ENCODE measurements around the gene MYH11. TPM values are rescaled to one million over a fixed set of nuclear protein-coding genes. Genes with fewer than 3 reads are reported as not detected.

Gene MYH11
- total and polyA plus RNA-seq, 8 donors = 1.6 to 24.7 (median 5.0) TPM

DNA sequence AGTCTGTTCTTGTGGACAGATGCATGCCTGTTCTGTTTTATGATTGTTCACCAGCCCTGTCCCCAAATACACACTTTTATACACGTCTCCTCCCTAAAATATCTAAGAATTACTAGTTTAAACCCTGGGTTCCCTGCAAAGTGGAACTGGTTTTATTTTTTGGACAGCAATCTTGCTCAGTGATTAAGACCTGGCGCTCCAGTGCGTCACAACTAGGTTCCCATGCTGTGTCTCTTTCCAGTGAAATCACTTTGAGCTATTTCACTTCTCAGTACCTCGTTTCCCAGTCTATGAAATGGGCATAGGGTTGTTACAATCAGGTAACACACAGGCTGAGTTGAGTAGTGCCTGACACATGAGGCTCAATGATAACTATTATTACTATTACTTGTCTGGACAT, 30.5 kb upstream of the MYH11 start:
- TF ChIP-seq CTCF (IDR thresholded peaks at IDR 0.05) = no peak
- intact Hi-C loops (cut with DNase I) = no loop called here
- DNase-seq = no peak
- no peak overlapping the region for H3K27ac ChIP-seq
- 75 to 84% methylated on average over 4 of the region's 4 CpGs for WGBS, 2 donors
- H3K4me1 ChIP-seq = peaks cover 0 to 10% (median 5%) of the 10 kb centered on the region in 3 donors
- peaks cover 0 to 8% (median 7%) of the 10 kb centered on the region in 3 donors for H3K36me3 ChIP-seq
- no peak for ATAC-seq
- no peak for FAIRE-seq
- peak overlapping the region in 3 of 4 donors; percentile 73 to 93 (median 77) for H3K4me3 ChIP-seq
- no peaks in the 10 kb centered on the region for H3K9me3 ChIP-seq
- H3K27me3 ChIP-seq = no peaks in the 10 kb centered on the region

DNA sequence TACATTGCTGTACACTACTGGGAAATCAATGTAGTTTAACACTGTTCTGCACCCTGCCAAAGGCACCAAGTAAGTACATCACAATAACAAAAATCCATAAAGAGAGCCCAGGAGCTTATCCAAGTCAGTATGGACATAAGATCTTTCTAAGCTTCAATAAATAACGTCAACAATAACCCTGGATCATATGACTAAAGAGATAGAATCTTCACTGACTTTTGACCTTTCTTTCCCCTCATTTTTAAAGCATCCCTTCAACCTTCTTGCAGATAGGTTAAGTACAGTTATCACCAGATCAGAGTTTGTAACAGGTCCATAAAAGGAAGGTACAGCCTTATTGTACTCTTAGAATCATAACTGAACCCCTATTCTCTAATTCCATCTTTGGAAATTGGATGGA, 29.2 kb upstream of the MYH11 start:
- no peak overlapping the region for H3K4me3 ChIP-seq
- FAIRE-seq (no peak), ATAC-seq (no peak), DNase-seq (no peak)
- peaks cover 0 to 12% (median 12%) of the 10 kb centered on the region in 3 donors for H3K36me3 ChIP-seq
- peaks cover 0 to 10% (median 5%) of the 10 kb centered on the region in 3 donors for H3K4me1 ChIP-seq
- intact Hi-C loops (cut with DNase I) = no loop called here
- TF ChIP-seq CTCF (IDR thresholded peaks at IDR 0.05) = no peak
- H3K9me3 ChIP-seq = no peaks in the 10 kb centered on the region
- no peak overlapping the region for H3K27ac ChIP-seq
- WGBS, 2 donors = 30 to 35% methylated on average over 1 of the region's 1 CpG
- no peaks in the 10 kb centered on the region for H3K27me3 ChIP-seq

- no peak for FAIRE-seq
- Histone ChIP-seq H3K4me1 (peaks cover 0 to 10% (median 5%) of the 10 kb centered on the region in 3 donors), H3K9me3 (no peaks in the 10 kb centered on the region), H3K27ac (no peak overlapping the region), H3K36me3 (peaks cover 0 to 12% (median 12%) of the 10 kb centered on the region in 3 donors), H3K4me3 (no peak overlapping the region), H3K27me3 (no peaks in the 10 kb centered on the region)
- 87 to 88% methylated on average over 5 of the region's 5 CpGs for WGBS, 2 donors
- intact Hi-C loops (cut with DNase I) = no loop called here
- TF ChIP-seq CTCF (IDR thresholded peaks at IDR 0.05) = no peak
- ATAC-seq = no peak
- no peak for DNase-seq
These were observed 28.8 kb upstream of the MYH11 start for GRCh38 chr16:15885560-15886001.

- no peak overlapping the region for H3K27ac ChIP-seq
- DNase-seq (no peak), FAIRE-seq (no peak), ATAC-seq (no peak)
- 95% methylated on average over 3 of the region's 3 CpGs for WGBS, 2 donors
- H3K4me3 ChIP-seq = no peak overlapping the region
- H3K4me1 ChIP-seq = peaks cover 0 to 5% (median 3%) of the 10 kb centered on the region in 3 donors
- peaks cover 0 to 22% (median 12%) of the 10 kb centered on the region in 3 donors for H3K36me3 ChIP-seq
- H3K27me3 ChIP-seq = no peaks in the 10 kb centered on the region
- intact Hi-C loops (cut with DNase I) = loop anchor here in 1 of 3 donors (5.0 kb wide), 1 partner anchor 250 kb away; no protein-coding TSS in a partner anchor
- no peak for TF ChIP-seq CTCF (IDR thresholded peaks at IDR 0.05)
- no peaks in the 10 kb centered on the region for H3K9me3 ChIP-seq
These were observed 25.7 kb upstream of the MYH11 start for GRCh38 chr16:15882563-15882962.

DNA sequence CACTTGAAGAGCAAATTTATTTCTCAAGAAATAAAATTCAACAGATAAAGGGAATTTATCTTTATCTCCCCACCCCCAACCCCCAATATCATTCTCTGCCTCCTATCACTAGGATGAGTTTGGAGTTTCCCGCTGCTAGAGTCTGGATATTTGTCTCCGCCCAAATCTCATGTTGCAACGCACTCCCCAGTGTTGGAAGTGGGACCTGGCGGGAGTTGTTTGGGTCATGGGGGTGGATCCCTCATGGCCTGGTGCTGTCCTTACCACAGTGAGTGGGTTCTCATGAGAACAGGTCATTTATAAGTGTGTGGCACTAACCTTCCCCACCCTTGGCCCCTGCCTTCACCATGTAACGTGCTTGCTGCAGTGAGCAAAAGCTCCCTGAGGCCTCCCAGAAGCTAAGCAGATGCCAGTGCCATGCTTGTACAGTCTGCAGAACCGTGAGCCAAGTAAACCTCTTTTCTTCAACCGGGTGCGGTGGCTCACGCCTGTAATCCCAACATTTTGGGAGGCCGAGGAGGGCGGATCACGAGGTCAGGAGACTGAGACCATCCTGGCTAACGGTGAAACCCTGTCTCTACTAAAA, 25.1 kb upstream of the MYH11 start:
- Histone ChIP-seq H3K27ac (no peak overlapping the region), H3K4me3 (no peak overlapping the region), H3K27me3 (no peaks in the 10 kb centered on the region), H3K9me3 (no peaks in the 10 kb centered on the region), H3K4me1 (no peaks in the 10 kb centered on the region), H3K36me3 (peaks cover 0 to 23% (median 12%) of the 10 kb centered on the region in 3 donors)
- FAIRE-seq (no peak), ATAC-seq (no peak), DNase-seq (no peak)
- no peak for TF ChIP-seq CTCF (IDR thresholded peaks at IDR 0.05)
- intact Hi-C loops (cut with DNase I) = loop anchor here in 1 of 3 donors (5.0 kb wide), 1 partner anchor 250 kb away; no protein-coding TSS in a partner anchor
- 91 to 96% methylated on average over 13 of the region's 13 CpGs for WGBS, 2 donors

Measured in pancreas (tissue), 10 donors.